Effector memory CD4-positive, alpha-beta T cell (primary cell): ENCODE measurements around the gene XPOT.

Source experiments
- DNase-seq, 3 donors: peaks; one replicate each; pipeline ENCODE4 v3.0.0-alpha.2; 2020
- H3K27ac ChIP-seq: 2 replicates; pipeline ENCODE4 v1.7.0; 2013; ENCODE audit warnings: mild to moderate bottlenecking, low read length, moderate library complexity; ENCODE audit not compliant: insufficient read depth, poor library complexity, severe bottlenecking
- H3K27me3 ChIP-seq: replicated peaks from 2 replicates; pipeline ENCODE4 v1.7.0; 2013; ENCODE audit warnings: mild to moderate bottlenecking, low read length; ENCODE audit not compliant: insufficient read depth, control insufficient read depth, poor library complexity, severe bottlenecking
- H3K36me3 ChIP-seq: 2 replicates; pipeline ENCODE4 v1.7.0; 2013; ENCODE audit warnings: mild to moderate bottlenecking, low read length, moderate library complexity; ENCODE audit not compliant: control insufficient read depth, insufficient read depth
- H3K4me1 ChIP-seq: 2 replicates; pipeline ENCODE4 v1.7.0; 2013; ENCODE audit warnings: low read length, mild to moderate bottlenecking; ENCODE audit not compliant: control insufficient read depth, insufficient read depth, poor library complexity, severe bottlenecking
- H3K4me3 ChIP-seq: 2 replicates; pipeline ENCODE4 v1.7.0; 2013; ENCODE audit warnings: low read length, low read depth, mild to moderate bottlenecking; ENCODE audit not compliant: insufficient read depth, poor library complexity, severe bottlenecking
- H3K9me3 ChIP-seq: 2 replicates; pipeline ENCODE4 v1.7.0; 2013; ENCODE audit warnings: mild to moderate bottlenecking, low read length, moderate library complexity; ENCODE audit not compliant: control insufficient read depth

Gene XPOT

DNA sequence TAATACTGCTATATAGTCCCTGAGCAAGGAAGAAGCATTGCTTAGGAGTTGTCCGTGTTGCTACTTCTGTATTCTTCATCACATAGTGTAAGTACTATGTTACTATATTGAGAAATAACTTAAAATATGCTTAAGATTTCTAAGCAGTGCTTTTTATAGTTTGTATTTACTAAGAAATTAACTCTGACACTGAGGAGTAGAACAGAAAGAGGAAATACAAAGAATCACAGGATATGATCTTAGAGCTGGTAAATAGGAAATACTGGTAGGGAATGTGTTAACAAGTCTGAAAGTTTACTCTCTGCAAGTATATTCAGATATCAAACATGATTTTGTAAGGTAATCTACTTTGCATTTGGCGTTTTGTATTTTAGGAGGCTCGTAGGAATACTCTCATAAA lies 15.5 kb downstream of the XPOT start:
- no peaks in the 10 kb centered on the region for H3K4me1 ChIP-seq
- no peak for DNase-seq
- H3K4me3 ChIP-seq: no peak overlapping the region
- H3K27ac ChIP-seq: no peak overlapping the region
- peaks cover 91% of the 10 kb centered on the region for H3K36me3 ChIP-seq
- no peaks in the 10 kb centered on the region for H3K27me3 ChIP-seq
- no peaks in the 10 kb centered on the region for H3K9me3 ChIP-seq

DNA sequence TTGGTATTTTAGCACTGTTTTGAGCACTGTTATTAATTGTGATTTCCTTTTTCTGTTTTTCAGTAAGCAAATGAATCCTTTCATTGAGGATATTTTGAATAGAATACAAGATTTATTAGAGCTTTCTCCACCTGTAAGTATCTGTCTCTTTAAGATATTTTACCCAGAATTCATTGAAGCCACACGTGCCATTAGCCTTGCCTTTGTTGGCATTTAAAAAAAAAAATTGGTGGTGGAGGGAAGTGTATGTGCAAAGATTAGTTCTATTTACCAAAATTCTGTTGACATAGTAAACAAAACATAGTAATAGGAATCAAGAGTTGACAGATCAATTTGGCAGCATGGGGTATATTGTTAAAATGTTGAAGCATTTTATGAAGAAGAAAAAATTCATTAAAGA lies 23.8 kb downstream of the XPOT start:
- Histone ChIP-seq H3K4me1 (no peaks in the 10 kb centered on the region), H3K27me3 (no peaks in the 10 kb centered on the region), H3K27ac (no peak overlapping the region), H3K9me3 (no peaks in the 10 kb centered on the region), H3K36me3 (peaks cover 79% of the 10 kb centered on the region), H3K4me3 (no peak overlapping the region)
- no peak for DNase-seq

DNA sequence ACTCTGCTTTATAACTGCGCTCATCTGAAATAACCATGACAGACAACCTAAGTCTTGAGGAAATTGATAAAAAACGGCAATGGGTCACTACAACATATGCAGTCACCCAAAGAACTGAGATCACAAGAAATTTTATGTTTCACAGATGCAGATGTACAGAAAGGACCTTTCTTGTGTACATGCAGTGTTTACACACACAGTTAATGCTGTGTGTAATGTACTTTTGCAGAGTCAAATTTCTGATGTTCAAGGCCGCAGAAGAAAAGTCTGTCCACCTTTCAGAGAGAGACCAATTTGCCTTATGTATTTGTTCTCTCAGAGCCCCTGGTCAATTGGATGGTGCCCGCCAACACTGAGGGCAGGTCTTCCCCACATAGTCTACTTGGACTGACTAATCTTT lies 24.8 kb downstream of the XPOT start:
- H3K27me3 ChIP-seq: no peaks in the 10 kb centered on the region
- no peaks in the 10 kb centered on the region for H3K9me3 ChIP-seq
- H3K4me3 ChIP-seq: no peak overlapping the region
- H3K4me1 ChIP-seq: no peaks in the 10 kb centered on the region
- no peak overlapping the region for H3K27ac ChIP-seq
- H3K36me3 ChIP-seq: peaks cover 79% of the 10 kb centered on the region
- DNase-seq: no peak

DNA sequence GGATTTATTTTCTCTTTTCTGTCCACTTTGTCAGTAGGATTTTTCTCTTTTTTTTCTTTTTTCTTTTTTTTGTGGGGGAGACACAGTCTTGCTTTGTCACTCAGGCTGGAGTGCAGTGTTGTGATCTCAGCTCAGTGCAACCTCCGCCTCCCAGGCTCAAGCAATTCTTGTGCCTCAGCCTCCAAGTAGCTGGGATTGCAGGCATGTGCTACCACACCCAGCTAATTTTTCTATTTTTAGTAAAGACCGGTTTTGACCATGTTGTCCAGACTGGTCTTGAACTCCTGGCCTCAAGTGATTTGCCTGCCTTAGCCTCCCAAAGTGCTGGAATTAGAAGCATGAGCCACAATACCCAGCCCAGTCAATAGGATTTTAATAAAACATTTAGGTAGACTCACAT lies 26.7 kb downstream of the XPOT start:
- no peaks in the 10 kb centered on the region for H3K4me1 ChIP-seq
- H3K4me3 ChIP-seq: no peak overlapping the region
- no peaks in the 10 kb centered on the region for H3K9me3 ChIP-seq
- DNase-seq: no peak
- H3K27me3 ChIP-seq: no peaks in the 10 kb centered on the region
- no peak overlapping the region for H3K27ac ChIP-seq
- H3K36me3 ChIP-seq: peaks cover 73% of the 10 kb centered on the region

DNA sequence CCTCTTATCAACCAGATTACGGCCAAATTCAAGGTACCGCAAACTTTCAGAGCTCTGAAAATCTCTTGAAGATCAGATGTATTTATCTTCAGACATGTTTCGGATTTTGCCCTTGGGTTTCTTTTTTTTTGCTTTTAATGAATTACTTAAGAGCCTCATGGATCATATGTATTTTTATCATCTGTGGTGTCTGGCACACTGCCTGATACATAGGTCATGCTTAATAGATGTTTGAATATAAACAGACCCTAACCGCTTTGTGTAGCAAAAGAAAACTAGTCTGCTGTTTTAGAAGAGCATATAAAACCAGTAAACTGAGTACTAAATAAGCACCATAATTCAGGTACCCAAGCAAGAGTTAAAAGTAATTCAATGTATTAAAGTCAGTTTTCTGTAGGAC lies 27.6 kb downstream of the XPOT start:
- peaks cover 70% of the 10 kb centered on the region for H3K36me3 ChIP-seq
- H3K4me1 ChIP-seq: no peaks in the 10 kb centered on the region
- no peaks in the 10 kb centered on the region for H3K27me3 ChIP-seq
- DNase-seq: no peak
- no peak overlapping the region for H3K4me3 ChIP-seq
- no peak overlapping the region for H3K27ac ChIP-seq
- H3K9me3 ChIP-seq: no peaks in the 10 kb centered on the region

DNA sequence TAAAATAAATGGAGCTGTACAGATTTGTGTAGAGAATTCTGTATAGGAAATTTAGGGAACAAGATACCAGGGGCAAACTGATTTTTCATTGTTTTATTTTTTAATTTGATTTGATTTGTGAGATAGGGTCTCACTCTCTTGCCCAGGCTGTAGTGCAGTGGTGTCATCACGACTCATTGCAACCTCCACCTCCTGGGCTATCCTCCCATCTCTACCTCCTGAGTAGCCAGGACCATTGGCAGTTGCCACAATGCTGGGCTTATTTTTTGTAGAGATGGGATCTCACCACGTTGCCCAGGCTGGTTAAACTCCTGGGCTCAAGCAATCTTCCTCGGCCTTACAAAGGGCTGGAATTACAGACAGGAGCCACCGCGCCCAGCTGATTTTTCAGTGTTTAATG lies 29.7 kb downstream of the XPOT start:
- no peak for DNase-seq
- H3K27ac ChIP-seq: no peak overlapping the region
- no peaks in the 10 kb centered on the region for H3K9me3 ChIP-seq
- H3K27me3 ChIP-seq: no peaks in the 10 kb centered on the region
- H3K4me1 ChIP-seq: no peaks in the 10 kb centered on the region
- no peak overlapping the region for H3K4me3 ChIP-seq
- H3K36me3 ChIP-seq: peaks cover 57% of the 10 kb centered on the region

DNA sequence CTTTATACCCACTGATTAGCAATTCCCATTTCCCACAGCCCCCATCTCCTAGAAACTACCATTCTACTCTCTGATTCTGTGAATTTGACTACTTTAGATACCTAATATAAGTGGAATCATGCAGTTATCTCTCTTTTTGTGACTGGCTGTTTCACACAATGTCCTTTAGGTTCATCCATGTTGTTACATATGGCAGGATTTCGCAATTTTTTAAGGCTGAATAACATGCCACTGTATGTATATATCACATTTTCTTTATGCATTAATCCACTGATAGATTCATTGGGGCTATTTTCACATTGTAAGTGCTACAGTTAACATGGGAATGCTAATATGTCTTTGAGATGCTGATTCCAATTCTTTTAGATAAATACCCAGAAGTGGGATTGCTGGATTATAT lies 35.9 kb downstream of the XPOT start:
- DNase-seq: no peak
- Histone ChIP-seq H3K27ac (no peak overlapping the region), H3K27me3 (no peaks in the 10 kb centered on the region), H3K36me3 (peaks cover 34% of the 10 kb centered on the region), H3K9me3 (no peaks in the 10 kb centered on the region), H3K4me1 (no peaks in the 10 kb centered on the region), H3K4me3 (no peak overlapping the region)

DNA sequence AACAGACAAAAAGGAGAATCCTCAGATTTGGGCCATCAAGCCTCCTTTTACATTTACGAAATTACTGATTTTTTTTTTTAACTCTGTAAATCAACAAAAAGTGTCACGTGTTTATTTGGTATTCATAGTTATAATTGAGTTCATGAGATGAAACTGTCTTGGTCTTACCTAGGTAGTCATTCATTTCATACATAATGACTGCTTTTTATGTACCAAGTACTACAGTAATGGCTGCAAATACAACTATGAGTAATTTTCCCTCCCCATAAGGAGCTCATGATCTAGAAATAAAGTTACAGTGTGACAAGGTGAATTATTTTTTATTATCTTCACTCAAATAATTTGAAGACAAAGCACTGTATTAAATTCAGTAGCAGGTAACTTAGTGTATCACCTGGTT lies 41.3 kb downstream of the XPOT start:
- H3K4me1 ChIP-seq: no peaks in the 10 kb centered on the region
- no peak overlapping the region for H3K4me3 ChIP-seq
- no peak for DNase-seq
- H3K27ac ChIP-seq: no peak overlapping the region
- H3K27me3 ChIP-seq: no peaks in the 10 kb centered on the region
- no peaks in the 10 kb centered on the region for H3K9me3 ChIP-seq
- H3K36me3 ChIP-seq: peaks cover 8% of the 10 kb centered on the region

DNA sequence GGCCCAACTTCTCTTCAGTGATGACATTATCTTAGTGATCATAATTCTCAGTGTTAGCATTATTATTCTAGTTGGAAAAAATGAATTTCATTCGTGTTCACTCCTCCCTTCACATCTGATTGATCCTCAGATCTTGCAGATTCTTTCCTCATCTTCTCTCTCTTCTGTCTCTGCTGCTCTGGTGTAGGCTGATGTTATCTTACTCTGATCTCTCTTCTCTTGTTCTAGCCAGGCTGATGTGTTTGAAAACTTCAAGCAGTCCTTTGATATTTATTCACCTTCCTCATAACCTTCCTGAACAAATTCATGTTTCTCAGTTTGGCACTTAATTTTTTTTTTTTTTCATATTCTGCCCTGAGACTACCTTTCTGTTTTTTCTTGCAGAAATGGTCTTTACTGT lies 42.1 kb downstream of the XPOT start:
- Histone ChIP-seq H3K27ac (no peak overlapping the region), H3K36me3 (peaks cover 3% of the 10 kb centered on the region), H3K27me3 (no peaks in the 10 kb centered on the region), H3K4me1 (peaks cover 4% of the 10 kb centered on the region), H3K4me3 (no peak overlapping the region), H3K9me3 (no peaks in the 10 kb centered on the region)
- DNase-seq: no peak

DNA sequence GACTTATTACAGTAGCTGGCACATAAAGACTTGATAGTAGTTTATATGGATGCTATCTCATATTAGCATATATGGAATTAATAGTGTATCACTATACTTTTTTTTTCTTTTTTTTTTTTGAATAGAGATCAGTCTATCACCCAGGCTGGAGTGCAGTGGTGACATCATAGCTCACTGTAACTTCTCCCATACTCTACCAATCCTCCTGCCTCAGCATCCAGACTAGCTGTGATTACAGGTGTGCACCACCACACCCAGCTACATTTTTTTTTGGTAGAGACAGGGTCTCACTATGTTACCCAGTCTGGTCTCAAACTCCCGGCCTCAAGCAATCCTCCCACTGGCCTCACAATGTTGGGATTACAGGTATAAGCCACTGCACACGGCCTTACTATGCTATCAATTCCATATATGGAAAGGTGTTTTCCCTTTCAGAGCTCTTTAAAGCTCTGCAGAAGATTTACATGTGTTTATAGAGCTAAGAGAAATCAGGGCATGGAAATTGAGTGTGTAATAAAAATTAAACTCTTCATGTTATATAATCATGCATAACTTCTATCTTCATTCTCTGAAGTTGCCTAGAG lies 46.0 kb downstream of the XPOT start:
- DNase-seq: no peak
- no peak overlapping the region for H3K4me3 ChIP-seq
- no peaks in the 10 kb centered on the region for H3K27me3 ChIP-seq
- H3K27ac ChIP-seq: no peak overlapping the region
- peaks cover 15% of the 10 kb centered on the region for H3K4me1 ChIP-seq
- no peaks in the 10 kb centered on the region for H3K36me3 ChIP-seq
- H3K9me3 ChIP-seq: no peaks in the 10 kb centered on the region
